Esophagus mucosa (tissue), 1 donor: ENCODE measurements around the gene ELANE. TPM values are rescaled to one million over a fixed set of nuclear protein-coding genes. Genes with fewer than 3 reads are reported as not detected.
"Not testable (repeated sequence)": the region's sequence is repeated elsewhere in the genome, so short reads cannot be mapped to it uniquely, and the experiment has no call there.

Source experiments
- ATAC-seq: fragments of 200-7000 bp; cut with Tn5 transposase; one replicate; pipeline ENCODE4 v1.9.1; 2020
- total RNA-seq: library from RNA; stranded (reverse); gene quantifications from one replicate; pipeline ENCODE4 v1.2.4, GENCODE V29; 2023
- donor health status: DM: yes; HTN: yes; CAD: no.

Gene ELANE
- total RNA-seq, 1 donor from 2014 or later: not detected

DNA sequence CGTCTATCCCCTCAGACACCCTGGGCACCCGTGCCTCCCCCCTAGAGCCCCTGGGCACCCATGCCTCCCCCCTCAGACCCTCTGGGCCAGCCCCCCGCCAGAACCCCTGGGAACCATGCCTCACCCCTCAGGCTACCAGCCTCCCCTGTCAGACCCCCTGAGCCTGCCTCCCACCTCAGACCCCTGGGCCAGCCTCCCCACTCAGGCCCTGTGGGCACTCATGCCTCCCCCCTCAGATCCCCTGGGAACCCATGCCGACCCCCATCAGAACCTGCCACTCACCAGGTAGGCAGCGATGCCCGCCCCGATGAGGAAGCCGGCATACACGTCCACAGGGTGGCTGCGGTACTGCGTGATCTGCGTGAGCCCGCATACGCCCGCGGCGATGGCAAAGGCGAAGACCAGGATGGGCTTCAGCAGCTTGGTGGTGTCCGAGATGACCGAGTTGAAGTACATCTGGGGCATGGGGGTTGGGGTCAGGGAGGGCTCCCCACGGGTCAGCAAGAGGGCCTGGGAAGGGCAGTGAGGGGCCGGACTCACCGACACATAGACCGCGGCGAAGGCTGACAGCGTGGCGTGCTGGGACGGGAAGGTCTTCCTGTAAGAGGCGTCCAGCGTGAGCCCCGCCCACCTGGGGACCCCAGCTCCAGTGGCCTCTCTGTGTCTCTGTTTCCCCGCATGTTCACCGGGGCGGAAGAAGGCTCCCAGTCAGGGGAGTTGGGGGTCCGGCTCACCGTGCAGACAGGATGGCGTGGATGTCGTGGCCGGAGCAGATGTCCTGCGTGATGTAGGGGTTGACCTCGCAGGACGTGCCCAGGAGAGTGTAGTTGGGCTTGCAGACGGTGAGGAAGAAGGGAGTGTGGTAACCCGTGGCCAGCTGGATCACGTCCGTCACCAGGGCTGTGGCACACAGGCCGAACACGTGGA is 37.7 kb upstream of the ELANE start:
- ATAC-seq: peak; percentile 18

DNA sequence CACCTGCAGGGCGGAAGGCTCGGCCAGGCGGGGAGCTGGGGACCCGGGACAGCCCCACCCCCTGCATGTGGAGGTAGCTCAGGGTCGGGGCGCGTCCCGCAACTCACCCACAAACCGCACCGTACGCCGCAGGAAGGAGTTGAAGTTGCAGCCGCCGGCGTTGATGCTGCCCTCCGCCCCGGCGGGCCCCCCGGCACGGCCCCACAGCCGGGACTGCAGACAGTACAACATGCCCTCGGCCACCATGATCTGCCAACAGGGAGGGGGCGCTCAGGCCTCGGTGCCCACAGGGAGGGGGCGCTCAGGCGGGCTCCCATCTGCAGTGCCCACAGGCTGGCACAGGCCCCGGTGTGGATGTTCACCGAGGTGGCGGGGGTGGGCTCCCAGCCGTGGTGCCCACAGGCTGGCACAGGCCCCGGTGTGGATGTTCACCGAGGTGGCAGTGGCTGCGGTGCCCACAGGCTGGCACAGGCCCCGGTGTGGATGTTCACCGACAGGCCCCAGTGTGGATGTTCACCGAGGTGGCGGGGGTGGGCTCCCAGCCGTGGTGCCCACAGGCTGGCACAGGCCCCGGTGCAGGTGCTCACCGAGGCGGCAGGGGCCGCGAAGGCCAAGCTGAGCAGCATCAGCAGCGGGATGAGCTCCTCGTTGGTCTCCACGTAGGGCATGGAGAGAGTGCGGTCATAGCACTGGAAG is 36.9 kb upstream of the ELANE start:
- ATAC-seq: peak; percentile 19

DNA sequence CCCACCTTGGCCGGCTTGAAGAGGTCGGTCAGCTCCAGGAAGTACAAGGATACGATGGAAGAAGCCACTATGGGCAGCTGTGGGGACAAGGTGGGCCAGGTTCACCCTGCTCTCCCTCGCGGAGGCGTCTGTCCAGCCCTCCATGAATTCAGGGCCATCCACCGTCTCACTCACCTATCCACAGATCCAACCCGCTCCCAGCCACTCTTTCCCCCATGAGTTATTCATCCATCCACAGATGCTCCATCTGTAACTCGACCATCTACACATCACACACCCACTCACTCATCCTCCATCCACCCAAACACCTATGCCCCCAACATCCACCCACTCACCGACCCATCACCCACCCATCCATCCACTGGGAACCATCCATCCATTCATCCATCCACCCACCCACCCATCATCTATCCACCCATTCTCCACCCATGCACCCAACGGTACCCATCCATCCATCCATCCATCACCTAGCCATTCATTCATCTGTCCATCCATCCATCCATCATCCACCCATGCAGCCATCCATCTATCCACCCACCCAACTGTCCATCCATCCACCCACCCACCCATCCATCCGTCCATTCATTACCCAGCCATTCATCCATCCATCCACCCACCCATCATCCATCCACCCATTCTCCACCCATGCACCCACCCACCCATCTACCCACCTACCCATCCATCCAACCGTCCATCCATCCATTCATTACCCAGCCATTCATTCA is 36.2 kb upstream of the ELANE start:
- no peak for ATAC-seq

DNA sequence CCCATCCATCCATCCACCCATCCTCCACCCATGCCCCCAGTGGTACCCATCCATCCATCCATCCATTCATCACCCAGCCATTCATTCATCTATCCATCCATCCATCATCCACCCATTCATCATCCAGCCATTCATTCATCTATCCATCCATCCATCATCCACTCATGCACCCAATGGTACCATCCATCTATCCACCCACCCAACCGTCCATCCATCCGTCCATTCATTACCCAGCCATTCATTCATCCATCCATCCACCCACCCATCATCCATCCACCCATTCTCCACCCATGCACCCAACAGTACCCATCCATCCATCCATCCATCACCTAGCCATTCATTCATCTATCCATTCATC is 35.6 kb upstream of the ELANE start:
- no peak for ATAC-seq

DNA sequence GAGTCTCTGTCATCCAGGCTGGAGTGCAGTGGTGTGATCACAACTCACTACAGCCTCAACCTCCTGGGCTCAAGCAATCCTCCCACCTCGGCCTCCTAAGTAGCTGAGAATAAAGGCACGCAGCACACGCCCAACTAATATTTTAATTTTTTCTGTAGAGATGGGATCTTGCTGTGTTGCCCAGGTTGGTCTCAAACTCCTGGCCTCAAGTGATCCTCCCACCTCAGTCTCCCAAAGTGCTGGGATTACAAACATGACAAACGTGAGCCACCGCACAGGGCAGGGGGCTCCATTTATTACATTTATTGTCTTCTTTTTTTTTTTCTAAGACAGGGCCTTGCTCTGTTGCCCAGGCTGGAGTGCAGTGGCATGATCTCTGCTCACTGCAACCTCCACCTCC is 31.9 kb upstream of the ELANE start:
- ATAC-seq: not testable (repeated sequence)

DNA sequence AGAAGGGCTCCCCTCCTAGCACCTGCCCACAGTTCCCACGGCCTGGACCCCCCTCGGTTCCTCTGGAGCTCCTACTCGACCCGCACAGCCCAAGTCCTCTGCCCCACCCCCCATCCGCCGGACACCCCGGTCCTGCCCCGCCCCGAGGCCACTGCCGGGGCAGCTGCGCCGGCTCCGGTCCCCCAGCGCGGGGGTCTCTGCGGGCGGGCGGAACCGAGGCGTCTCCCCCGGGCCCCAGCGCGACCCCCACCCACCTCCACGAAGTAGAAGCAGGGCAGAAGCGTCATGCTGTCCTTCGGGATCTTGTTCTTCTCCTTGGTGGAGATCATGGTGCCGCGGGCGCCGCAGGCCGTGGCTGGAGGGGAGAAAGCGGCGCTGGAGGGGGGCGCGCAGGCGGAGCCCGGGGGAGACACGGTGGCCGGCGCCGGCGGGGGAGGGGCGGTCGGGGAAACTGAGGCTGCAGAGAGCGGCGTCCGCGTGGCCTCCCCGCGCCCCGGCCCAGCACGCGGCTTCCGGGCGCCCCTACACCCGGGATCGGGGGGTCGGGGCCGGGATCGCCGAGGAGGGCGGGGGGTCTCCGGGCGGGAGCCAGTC is 30.8 kb upstream of the ELANE start:
- ATAC-seq: no peak

DNA sequence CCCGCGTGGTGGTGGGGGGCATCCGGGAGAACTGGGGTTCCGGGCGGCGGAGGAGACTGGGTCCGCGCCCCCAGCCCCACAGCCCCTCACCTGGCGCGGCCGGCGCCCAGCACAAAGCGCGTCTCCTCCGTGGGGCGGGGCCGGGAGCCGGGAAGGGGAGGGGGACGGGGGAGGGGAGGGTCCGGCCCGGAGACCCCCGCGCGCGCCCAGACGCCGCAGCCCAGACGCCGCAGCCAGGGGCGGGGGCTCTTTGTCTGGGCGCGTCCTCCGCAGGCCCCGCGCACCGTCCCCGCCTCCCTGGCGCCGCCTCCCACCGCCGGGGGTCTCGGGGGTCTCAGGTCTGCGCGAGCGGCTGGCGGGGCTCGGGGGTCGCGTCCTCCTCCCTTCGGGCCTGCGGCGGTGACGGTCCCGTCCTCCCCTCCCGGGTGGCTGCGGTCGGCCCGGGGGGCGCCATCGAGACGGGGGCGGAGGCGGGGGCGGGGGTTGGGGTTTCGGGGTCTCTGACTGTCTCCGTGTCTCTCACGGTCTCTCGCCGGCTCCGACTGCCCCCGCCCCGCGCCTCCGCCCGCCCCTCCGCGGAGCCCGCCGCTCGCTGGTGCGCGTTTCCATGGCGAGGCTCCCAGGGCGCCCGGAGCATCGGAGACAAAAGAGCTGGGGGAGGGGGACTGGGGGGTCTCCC is 30.1 kb upstream of the ELANE start, which contains the start of gene PLPPR3:
Gene PLPPR3 (minus strand): TSS at position 131 of the 679 bp plus-strand sequence. CDS start 396 bp downstream, outside the sequence.
- no peak for ATAC-seq

DNA sequence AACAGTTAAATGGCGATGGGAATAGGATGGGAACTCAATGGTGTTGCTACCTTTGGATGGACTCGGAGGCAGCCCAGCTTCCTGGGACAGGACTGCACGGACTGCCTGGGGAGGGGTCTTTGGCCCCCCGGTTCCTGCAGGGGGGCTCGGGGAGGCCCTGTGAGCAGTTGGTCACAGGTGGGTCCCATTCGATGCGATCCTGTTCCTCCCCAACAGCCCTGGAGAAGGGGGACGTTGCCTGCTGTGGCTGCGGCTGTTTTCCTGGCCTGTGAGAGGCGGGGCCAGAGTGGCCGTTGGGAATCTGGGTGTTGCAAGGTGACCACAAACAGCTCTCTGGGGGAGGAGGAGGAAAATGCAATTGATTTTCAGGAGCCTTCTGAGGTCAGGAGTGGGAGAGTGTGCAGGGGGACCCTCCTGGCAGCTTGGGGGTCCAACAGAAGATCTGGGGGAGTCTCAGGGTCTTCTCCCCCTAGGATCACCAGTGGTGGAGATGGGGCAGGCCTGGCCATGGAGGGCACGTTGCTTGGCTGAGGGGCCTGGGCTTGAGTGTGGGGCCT is 28.5 kb upstream of the ELANE start:
- no peak for ATAC-seq

DNA sequence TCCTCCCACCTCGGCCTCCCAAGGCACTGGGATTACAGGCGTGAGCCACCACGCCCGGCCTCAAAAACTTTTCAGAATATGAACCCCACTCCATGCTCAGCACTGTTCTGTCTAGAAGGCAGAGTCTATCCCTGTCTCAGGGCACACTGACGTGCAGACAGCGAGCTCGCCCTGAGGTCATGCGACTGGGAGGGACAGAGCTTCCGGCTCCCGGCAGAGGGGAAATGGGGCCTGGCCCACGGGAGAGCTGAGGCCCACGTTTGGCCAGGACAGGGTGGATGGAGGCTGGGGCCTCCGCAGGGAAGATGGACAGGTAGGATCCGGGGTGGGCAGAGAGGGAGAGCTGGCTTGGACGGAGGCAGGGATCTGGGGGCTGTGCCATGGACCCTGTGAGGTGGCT is 27.2 kb upstream of the ELANE start:
- ATAC-seq: no peak

DNA sequence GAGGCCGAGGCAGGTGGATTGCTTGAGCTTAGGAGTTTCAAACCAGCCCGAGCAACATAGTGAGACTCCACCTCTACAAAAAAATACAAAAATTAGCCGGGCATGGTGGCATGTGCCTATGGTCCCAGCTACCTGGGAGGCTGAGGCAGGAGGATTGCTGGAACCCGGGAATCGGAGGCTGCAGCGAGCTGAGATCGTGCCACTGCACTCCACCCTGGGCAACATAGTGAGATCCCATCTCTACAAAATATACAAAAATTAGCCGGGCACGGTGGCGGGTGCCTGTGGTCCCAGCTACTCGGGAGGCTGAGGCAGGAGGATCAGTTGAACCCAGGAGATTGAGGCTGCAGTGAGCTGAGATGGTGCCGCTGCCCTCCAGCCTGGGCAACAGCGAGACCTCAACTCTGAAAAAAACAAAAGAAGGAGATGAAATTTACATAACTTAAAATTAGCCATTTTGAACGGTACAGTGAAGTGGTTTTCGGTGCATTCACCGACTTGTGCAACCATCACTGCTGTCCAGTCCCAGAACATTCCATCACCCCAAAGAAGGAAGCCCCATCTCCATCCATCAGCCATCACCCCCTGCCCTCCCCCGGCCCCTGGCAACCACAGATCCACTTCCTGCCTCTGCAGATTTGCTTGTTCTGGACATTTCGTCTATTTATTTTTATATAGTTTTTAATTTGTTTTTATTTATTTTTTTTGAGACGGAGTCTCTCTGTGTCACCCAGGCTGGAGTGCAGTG is 26.0 kb upstream of the ELANE start:
- ATAC-seq: no peak

DNA sequence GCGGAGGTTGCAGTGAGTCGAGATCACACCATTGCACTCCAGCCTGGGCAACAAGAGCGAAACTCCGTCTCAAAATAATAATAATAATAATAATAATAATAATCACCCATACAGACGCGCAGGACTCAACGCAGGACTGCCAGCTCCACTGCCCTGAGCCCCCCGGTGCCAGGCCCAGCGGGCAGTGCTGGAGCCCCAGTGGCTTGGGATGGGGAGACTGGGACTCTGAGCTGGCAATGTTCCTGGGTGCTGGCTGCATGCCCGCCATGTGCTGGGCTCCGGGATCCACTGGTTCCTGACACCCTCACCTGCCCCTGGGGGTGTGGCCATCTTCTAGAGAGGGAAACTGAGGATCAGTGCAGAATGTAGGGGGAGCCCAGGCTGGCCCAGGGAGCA is 24.8 kb upstream of the ELANE start:
- ATAC-seq: peak; percentile 7

DNA sequence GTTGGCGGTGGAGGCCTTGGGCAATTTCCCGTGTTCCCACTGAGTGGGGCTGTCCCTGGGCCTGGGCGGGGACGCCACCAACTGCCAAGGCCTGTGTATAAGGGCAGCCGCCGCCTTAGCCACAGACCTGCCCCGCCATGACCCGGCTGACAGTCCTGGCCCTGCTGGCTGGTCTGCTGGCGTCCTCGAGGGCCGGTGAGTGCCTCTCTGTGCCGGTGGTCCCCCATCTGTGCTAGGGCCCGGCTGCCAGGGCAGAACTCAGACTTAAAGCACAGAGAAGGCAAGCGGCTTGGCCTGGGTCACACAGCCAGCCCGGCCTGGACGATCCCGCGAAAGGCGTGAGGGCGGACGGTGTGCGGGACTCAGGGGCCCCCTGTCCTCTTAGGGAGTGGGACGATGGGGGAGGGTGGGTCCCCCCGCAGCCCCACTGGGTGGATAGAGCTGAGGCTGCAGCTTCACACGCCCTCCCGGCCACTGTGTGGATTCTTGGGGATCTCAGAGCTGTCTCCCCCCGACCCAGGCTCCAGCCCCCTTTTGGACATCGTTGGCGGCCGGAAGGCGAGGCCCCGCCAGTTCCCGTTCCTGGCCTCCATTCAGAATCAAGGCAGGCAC is 24.3 kb upstream of the ELANE start, which contains the start of gene AZU1:
Gene AZU1 (plus strand): TSS at position 128 of the 612 bp plus-strand sequence. CDS start 10 bp downstream, at position 138.
- ATAC-seq: peak; percentile 75

DNA sequence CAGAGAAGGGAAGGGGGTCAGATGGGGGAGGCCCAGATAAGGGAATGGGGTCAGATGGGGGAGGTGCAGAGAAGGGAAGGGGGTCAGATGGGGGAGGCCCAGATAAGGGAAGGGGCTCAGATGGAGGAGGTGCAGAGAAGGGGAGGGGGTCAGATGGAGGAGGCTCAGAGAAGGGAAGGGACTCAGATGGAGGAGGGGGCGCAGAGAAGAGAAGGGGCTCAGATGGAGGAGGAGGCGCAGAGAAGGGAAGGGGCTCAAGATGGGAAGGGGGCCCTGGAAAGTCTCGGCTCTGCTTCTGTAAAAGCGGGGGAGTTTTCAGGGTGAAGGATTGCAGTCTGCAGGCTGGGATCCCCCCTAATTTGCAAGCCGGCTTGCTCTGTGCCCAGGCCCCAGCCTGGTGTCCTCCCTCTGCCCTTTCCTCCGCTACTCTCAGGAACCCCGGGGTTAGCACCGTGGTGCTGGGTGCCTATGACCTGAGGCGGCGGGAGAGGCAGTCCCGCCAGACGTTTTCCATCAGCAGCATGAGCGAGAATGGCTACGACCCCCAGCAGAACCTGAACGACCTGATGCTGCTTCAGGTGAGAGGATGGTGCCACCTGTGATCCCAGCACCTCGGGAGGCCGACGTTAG is 22.9 kb upstream of the ELANE start:
- ATAC-seq: no peak

DNA sequence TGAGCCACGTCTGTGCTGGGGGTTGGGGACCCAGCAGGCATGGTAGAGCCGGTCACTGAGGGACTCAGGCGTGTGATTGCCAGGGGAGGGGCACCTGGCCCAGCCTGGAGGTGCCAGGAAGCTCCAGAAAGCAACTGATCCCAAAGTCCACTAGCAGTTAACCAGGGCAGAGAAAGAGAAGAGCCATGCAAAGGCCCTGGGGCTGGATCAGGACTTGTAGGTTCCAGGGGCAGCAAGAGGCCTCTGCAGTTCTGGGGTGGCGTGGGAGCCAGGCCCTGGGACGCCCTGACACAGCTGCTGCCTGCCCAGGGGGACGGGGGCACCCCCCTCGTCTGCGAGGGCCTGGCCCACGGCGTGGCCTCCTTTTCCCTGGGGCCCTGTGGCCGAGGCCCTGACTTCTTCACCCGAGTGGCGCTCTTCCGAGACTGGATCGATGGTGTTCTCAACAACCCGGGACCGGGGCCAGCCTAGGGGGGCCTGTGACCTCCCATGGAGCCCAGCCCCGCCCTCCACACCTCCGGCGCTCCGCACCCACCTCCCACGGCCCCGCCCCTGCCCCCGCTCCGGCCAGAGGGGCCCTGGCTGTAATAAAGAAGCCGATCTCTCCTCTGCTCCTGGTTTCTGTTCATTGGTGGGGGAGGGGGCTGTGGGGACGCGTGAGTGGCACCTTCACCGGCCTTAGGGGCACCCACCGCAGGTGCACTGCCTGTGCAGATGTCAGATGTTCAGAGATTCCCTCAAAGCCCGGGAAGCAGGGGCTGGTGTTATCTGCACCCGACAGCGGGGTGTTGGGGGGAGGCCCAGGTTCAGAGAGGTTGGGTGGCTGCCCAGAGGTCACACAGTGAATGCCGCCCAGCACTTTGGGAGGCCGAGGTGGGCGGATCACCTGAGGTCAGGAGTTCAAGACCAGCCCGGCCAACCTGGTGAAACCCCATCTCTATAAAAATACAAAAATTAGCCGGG is 20.4 kb upstream of the ELANE start:
- peak; percentile 13 for ATAC-seq

DNA sequence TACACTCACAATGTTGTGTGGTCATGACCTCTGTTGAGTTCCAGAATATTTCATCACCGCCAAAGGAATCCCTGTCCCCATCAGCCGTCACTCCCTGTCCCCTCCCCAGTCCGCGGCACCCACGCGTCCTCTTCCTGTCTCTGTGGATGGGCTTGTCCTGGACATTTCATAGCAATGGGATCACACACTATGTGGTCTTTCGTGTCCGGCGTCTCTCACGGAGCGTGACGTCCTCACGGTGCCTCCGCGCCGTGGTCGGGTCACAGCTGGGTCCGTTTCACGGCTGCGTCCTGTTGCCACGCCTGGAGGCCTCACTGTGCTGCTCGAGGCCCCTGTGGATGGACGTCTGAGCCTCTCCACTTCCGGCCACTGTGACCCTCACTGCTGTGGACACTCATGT is 17.9 kb upstream of the ELANE start:
- ATAC-seq: no peak

DNA sequence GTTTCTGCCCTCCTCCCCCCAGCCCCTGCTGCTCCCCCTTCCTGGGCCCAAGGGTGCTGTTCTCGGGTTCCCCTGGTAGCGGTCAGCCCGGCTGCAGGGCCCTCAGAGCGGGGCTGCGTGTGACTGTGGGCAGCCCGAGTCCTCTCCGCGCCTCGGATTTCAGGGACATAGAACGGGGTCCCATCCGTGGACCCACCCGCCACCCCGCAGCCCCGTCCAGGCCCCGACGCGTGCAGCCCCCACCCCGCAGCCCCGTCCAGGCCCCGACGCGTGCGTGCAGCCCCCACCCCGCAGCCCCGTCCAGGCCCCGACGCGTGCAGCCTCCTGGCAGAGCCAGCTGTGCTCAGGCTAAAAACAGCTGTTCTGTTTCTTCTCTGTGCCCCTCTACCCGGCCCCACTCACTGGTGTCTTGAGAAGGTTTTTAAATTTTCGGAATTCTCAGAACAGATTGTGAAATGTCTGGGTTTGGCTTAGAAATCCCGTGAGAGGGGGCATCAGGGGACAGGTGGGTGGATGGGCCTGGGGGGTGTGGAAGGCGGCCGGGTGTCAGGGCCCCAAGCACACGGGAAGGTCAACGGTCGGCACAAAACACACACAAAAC is 16.8 kb upstream of the ELANE start:
- peak; percentile 65 for ATAC-seq

DNA sequence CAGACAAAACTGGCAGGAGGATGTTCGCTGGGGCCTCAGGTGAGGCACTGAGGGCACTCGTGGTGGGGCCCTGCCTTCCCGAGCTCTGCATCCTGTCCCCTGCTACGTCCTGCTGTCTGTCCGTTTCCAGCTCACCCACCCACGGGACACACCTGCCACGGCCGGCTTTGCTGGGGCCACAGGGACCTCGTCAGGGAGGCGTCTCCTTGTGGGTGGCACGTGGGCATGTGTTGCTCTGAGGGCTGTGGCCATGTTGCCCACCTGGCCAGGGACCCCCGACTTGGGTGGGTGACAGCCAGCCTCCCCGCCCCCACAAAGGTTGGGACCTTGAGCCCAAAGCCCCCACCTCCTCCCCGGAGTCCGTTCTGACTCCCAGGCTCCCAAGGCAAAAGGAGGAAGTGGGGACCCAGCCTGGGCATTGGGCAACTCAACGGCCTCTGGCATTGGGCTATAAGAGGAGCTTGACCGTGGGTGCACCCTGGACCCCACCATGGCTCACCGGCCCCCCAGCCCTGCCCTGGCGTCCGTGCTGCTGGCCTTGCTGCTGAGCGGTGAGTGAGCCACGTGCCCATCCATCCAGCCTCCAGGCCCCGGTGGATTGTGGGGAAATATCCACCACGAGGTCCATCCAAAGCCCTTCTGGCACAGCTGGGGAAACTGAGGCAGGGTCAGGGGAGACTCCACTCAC is 11.4 kb upstream of the ELANE start, which contains the start of gene PRTN3:
Gene PRTN3 (plus strand): TSS at position 481 of the 688 bp plus-strand sequence. CDS start 10 bp downstream, at position 491.
- ATAC-seq: peak; percentile 31
